ENCODE data around the gene MITD1.
"Not testable (repeated sequence)": the region's sequence is repeated elsewhere in the genome, so short reads cannot be mapped to it uniquely, and the experiment has no call there.

- not testable (repeated sequence) for TF ChIP-seq CTCF, POLR2A (IDR thresholded peaks at IDR 0.05)
Measured at GRCh38 chr2:99135044-99135556, 45.8 kb downstream of the MITD1 start.

Measured in thyroid gland (tissue), 4 donors.